Measurements from ENCODE around the gene DEGS2.
"Not testable (repeated sequence)": the region's sequence is repeated elsewhere in the genome, so short reads cannot be mapped to it uniquely, and the experiment has no call there.

Gene DEGS2
- total RNA-seq, result 0.04 to 1.5 (median 0.25) reads per million in 18 experiments

- no peak for DNase-seq
These were observed at the start of gene DEGS2 for GRCh38 chr14:100159094-100159864. Gene DEGS2, minus strand, starts transcription at chr14:100159645. Its CDS starts 58 bp downstream, at chr14:100159587.

- DNase-seq, result not testable (repeated sequence)
These were observed 48.7 kb upstream of the DEGS2 start for GRCh38 chr14:100208136-100208535.

GRCh38 chr14:100207588-100207987 is 48.1 kb upstream of the DEGS2 start:
- DNase-seq, result not testable (repeated sequence)

GRCh38 chr14:100204835-100205167 is 45.4 kb upstream of the DEGS2 start:
- not testable (repeated sequence) for DNase-seq

GRCh38 chr14:100203962-100204834 is 44.8 kb upstream of the DEGS2 start:
- no peak for DNase-seq

- no peak for DNase-seq
These were observed 43.7 kb upstream of the DEGS2 start for GRCh38 chr14:100203146-100203545.

- no peak for DNase-seq
These were observed 43.3 kb upstream of the DEGS2 start for GRCh38 chr14:100202712-100203111.

- DNase-seq, result no peak
These were observed 42.3 kb upstream of the DEGS2 start for GRCh38 chr14:100201701-100202100.

GRCh38 chr14:100200311-100200710 is 40.9 kb upstream of the DEGS2 start:
- no peak for DNase-seq

- DNase-seq, result no peak
These were observed 39.9 kb upstream of the DEGS2 start for GRCh38 chr14:100199240-100199860.

GRCh38 chr14:100193417-100194357 is 34.2 kb upstream of the DEGS2 start:
- no peak for DNase-seq

GRCh38 chr14:100192672-100193416 is 33.4 kb upstream of the DEGS2 start:
- DNase-seq, result peak; percentile 99

- DNase-seq, result no peak
These were observed 32.8 kb upstream of the DEGS2 start for GRCh38 chr14:100192250-100192671.

GRCh38 chr14:100191584-100192249 is 32.3 kb upstream of the DEGS2 start:
- no peak for DNase-seq

GRCh38 chr14:100190126-100190525 is 30.7 kb upstream of the DEGS2 start:
- no peak for DNase-seq

GRCh38 chr14:100188392-100189030 is 29.1 kb upstream of the DEGS2 start:
- DNase-seq, result no peak

- no peak for DNase-seq
These were observed 27.9 kb upstream of the DEGS2 start for GRCh38 chr14:100187247-100187833.

- not testable (repeated sequence) for DNase-seq
These were observed 22.6 kb upstream of the DEGS2 start for GRCh38 chr14:100181876-100182551.

- not testable (repeated sequence) for DNase-seq
These were observed 21.2 kb upstream of the DEGS2 start for GRCh38 chr14:100180671-100181070.
